T-cell (primary cell): ENCODE data around the gene STRADA. TPM values are rescaled to one million over a fixed set of nuclear protein-coding genes. Genes with fewer than 3 reads are reported as not detected.

Experiments
- ATAC-seq, 4 experiments: fragments of 200-7000 bp in 3 of 4; fragments of 150-1000 bp in 1 of 4; cut with Tn5 transposase; replicated peaks in 1 of 4; 1 replicate in 3 of 4; 2 replicates in 1 of 4; pipeline ENCODE4 v1.10.0; 2021; ENCODE audit warnings: moderate library complexity in 3 of 4, mild to moderate bottlenecking in 2 of 4, moderate number of reproducible peaks in 1 of 4
- CTCF ChIA-PET, 2 donors: fragments of 300-600 bp; sonication (Branson Sonifier 250); formaldehyde crosslinking; loops; one replicate each; lab custom pipeline; 2022; ENCODE audit warnings: antibody characterized with exemption in 2 of 2; lab: Charles Lee
- POLR2A ChIA-PET, 2 donors: fragments of 300-600 bp; sonication (Branson Sonifier 250); formaldehyde crosslinking; loops; one replicate each; lab custom pipeline; 2022; ENCODE audit warnings: antibody characterized with exemption in 2 of 2; lab: Charles Lee
- DNase-seq, 35 experiments: peaks; one replicate each; pipeline versions ENCODE4 v3.0.0 to v3.0.0-alpha.2; 2013 to 2023
- H3K27ac ChIP-seq: one replicate; pipeline ENCODE4 v1.5.1; 2013; ENCODE audit warnings: low read length
- H3K27me3 ChIP-seq, 2 experiments: replicated peaks in 1 of 2; 1 replicate in 1 of 2; 2 replicates in 1 of 2; pipeline versions ENCODE4 v1.6.1 to v1.7.0; 2013; ENCODE audit warnings: low read length in 1 of 2, mixed read lengths in 1 of 2; ENCODE audit not compliant: control insufficient read depth in 2 of 2, insufficient read depth in 2 of 2; ENCODE audit errors: extremely low read depth in 1 of 2
- H3K36me3 ChIP-seq, 2 donors: 1 replicate in 1 of 2; 2 replicates in 1 of 2; pipeline versions ENCODE4 v1.6.1 to v1.7.0; 2013; ENCODE audit warnings: low read length in 1 of 2; ENCODE audit not compliant: control insufficient read depth in 2 of 2, insufficient read depth in 1 of 2; ENCODE audit errors: extremely low read depth in 1 of 2
- H3K4me1 ChIP-seq, 2 experiments: 1 replicate in 1 of 2; 2 replicates in 1 of 2; pipeline versions ENCODE4 v1.6.1 to v1.7.0; 2013; ENCODE audit warnings: low read length in 2 of 2, mixed read lengths in 1 of 2; ENCODE audit not compliant: insufficient read depth in 2 of 2, control insufficient read depth in 1 of 2; ENCODE audit errors: extremely low read depth in 1 of 2
- H3K4me3 ChIP-seq, 2 donors: 1 replicate in 1 of 2; 2 replicates in 1 of 2; pipeline versions ENCODE4 v1.5.1 to v1.7.0; 2013; ENCODE audit warnings: mild to moderate bottlenecking in 2 of 2, low read length in 1 of 2, moderate library complexity in 1 of 2; ENCODE audit not compliant: control insufficient read depth in 1 of 2; ENCODE audit errors: extremely low read depth in 1 of 2
- H3K9me3 ChIP-seq: 2 replicates; pipeline ENCODE4 v1.7.0; 2013
- H3K27ac Mint-ChIP-seq, 2 donors: one replicate each; pipeline ENCODE4 v1.8.0; 2020 to 2021; ENCODE audit warnings: mild to moderate bottlenecking in 2 of 2, mixed read lengths in 2 of 2
- H3K27me3 Mint-ChIP-seq, 2 donors: one replicate each; pipeline ENCODE4 v1.8.0; 2021 to 2022; ENCODE audit warnings: mixed read lengths in 2 of 2
- H3K36me3 Mint-ChIP-seq: one replicate; pipeline ENCODE4 v1.8.0; 2021; ENCODE audit warnings: mixed read lengths
- H3K4me1 Mint-ChIP-seq, 3 donors: one replicate each; pipeline ENCODE4 v1.8.0; 2020 to 2022; ENCODE audit warnings: mixed read lengths in 3 of 3, mild to moderate bottlenecking in 1 of 3
- H3K4me3 Mint-ChIP-seq, 3 donors: one replicate each; pipeline ENCODE4 v1.8.0; 2020 to 2022; ENCODE audit warnings: mild to moderate bottlenecking in 3 of 3, mixed read lengths in 3 of 3, moderate library complexity in 3 of 3
- H3K9me3 Mint-ChIP-seq, 3 donors: one replicate each; pipeline ENCODE4 v1.8.0; 2020 to 2022; ENCODE audit warnings: mixed read lengths in 3 of 3
- WGBS: methylation state at CpG from one replicate; pipeline ENCODE4 v1.1.5; 2013; ENCODE audit warnings: missing lambda C conversion rate; ENCODE audit not compliant: insufficient coverage; 5-methylcytosine and 5-hydroxymethylcytosine counted together
- total RNA-seq, 35 experiments: library from RNA in 6 of 35; stranded (reverse) in 6 of 35; fragments of 120-200 nt in 1 of 35; gene quantifications; one replicate each; pipeline versions ENCODE4 v1.2.1 to v1.2.4 and lab custom pipeline; 2013 to 2026

STRADA gene
- total RNA-seq, 5 donors from 2014 or later (not counting 1 experiment from before 2014, with no cell fraction given): 46.9 to 58.8 (median 48.6) TPM

GRCh38 chr17:63682981-63683380 lies 58.6 kb downstream of the STRADA start:
- H3K4me3 Mint-ChIP-seq: no peak overlapping the region
- DNase-seq (no peak), ATAC-seq (no peak)
- CTCF ChIA-PET: no interaction called here
- H3K27ac ChIP-seq: no peak overlapping the region
- no peaks in the 10 kb centered on the region for H3K9me3 ChIP-seq
- peak overlapping the region in 1 of 2 donors; percentile 75 for H3K27ac Mint-ChIP-seq
- POLR2A ChIA-PET: no interaction called here
- peaks cover 7 to 8% (median 8%) of the 10 kb centered on the region in 3 donors for H3K4me1 Mint-ChIP-seq
- H3K27me3 Mint-ChIP-seq: no peaks in the 10 kb centered on the region
- no peaks in the 10 kb centered on the region for H3K27me3 ChIP-seq
- H3K36me3 ChIP-seq: peaks cover 8 to 77% of the 10 kb centered on the region in 2 donors
- peaks cover 40% of the 10 kb centered on the region for H3K36me3 Mint-ChIP-seq
- no peaks in the 10 kb centered on the region for H3K4me1 ChIP-seq
- no peaks in the 10 kb centered on the region for H3K9me3 Mint-ChIP-seq
- no peak overlapping the region for H3K4me3 ChIP-seq

GRCh38 chr17:63682441-63682840 lies 59.2 kb downstream of the STRADA start:
- ChIA-PET CTCF (no interaction called here), POLR2A (interaction anchor here in 1 of 2 donors (1.4 kb wide), 1 partner anchor 11 kb away, joined by 7 read pairs; no protein-coding TSS in a partner anchor)
- Histone ChIP-seq H3K27ac (no peak overlapping the region), H3K4me1 (no peaks in the 10 kb centered on the region), H3K27me3 (no peaks in the 10 kb centered on the region), H3K9me3 (no peaks in the 10 kb centered on the region), H3K36me3 (peaks cover 8 to 79% of the 10 kb centered on the region in 2 donors), H3K4me3 (no peak overlapping the region)
- no peaks in the 10 kb centered on the region for H3K9me3 Mint-ChIP-seq
- H3K27ac Mint-ChIP-seq: peak overlapping the region in 1 of 2 donors; percentile 55
- ATAC-seq (no peak), DNase-seq (no peak)
- WGBS: 100% methylated on average over 1 of the region's 1 CpG
- H3K27me3 Mint-ChIP-seq: no peaks in the 10 kb centered on the region
- H3K4me1 Mint-ChIP-seq: peaks cover 7 to 8% (median 8%) of the 10 kb centered on the region in 3 donors
- peaks cover 39% of the 10 kb centered on the region for H3K36me3 Mint-ChIP-seq
- no peak overlapping the region for H3K4me3 Mint-ChIP-seq

- H3K4me1 ChIP-seq: no peaks in the 10 kb centered on the region
- Mint-ChIP-seq H3K9me3 (no peaks in the 10 kb centered on the region), H3K27me3 (no peaks in the 10 kb centered on the region), H3K27ac (peak overlapping the region in 1 of 2 donors; percentile 31), H3K36me3 (peaks cover 46% of the 10 kb centered on the region), H3K4me3 (no peak overlapping the region), H3K4me1 (peaks cover 7 to 8% (median 8%) of the 10 kb centered on the region in 3 donors)
- no peak for ATAC-seq
- no peaks in the 10 kb centered on the region for H3K27me3 ChIP-seq
- CTCF ChIA-PET: interaction anchor here in 1 of 2 donors (0.6 kb wide), 3 partner anchors 67 to 213 kb away, joined by 3 to 6 read pairs (median 3); no protein-coding TSS in a partner anchor
- 93% methylated on average over 2 of the region's 8 CpGs for WGBS
- H3K4me3 ChIP-seq: no peak overlapping the region
- no peak for DNase-seq
- no peaks in the 10 kb centered on the region for H3K9me3 ChIP-seq
- H3K36me3 ChIP-seq: peaks cover 8 to 86% of the 10 kb centered on the region in 2 donors
- POLR2A ChIA-PET: interaction anchor here in 1 of 2 donors (0.6 to 1.4 kb wide), 2 partner anchors 12 to 1622 kb away, joined by 3 to 7 read pairs; no protein-coding TSS in a partner anchor
- no peak overlapping the region for H3K27ac ChIP-seq
These were observed 60.1 kb downstream of the STRADA start for GRCh38 chr17:63681530-63681929.

- Histone ChIP-seq H3K4me3 (no peak overlapping the region), H3K4me1 (no peaks in the 10 kb centered on the region), H3K27me3 (no peaks in the 10 kb centered on the region), H3K9me3 (no peaks in the 10 kb centered on the region), H3K36me3 (peaks cover 8 to 87% of the 10 kb centered on the region in 2 donors), H3K27ac (no peak overlapping the region)
- Mint-ChIP-seq H3K36me3 (peaks cover 41% of the 10 kb centered on the region), H3K4me3 (no peak overlapping the region), H3K4me1 (peaks cover 8 to 11% (median 10%) of the 10 kb centered on the region in 3 donors), H3K27ac (peak overlapping the region in 1 of 2 donors; percentile 63), H3K27me3 (no peaks in the 10 kb centered on the region), H3K9me3 (no peaks in the 10 kb centered on the region)
- ATAC-seq (no peak), DNase-seq (no peak)
- WGBS: no CpG with 5 or more reads among the region's 1 CpG
- ChIA-PET POLR2A (interaction anchor here (0.6 to 1.0 kb wide), 3 partner anchors 32 to 1622 kb away, joined by 3 to 5 read pairs (median 3); no protein-coding TSS in a partner anchor), CTCF (interaction anchor here in 1 of 2 donors (1.5 kb wide), 1 partner anchor 29 kb away, joined by 4 read pairs; no protein-coding TSS in a partner anchor)
These were observed 60.9 kb downstream of the STRADA start for GRCh38 chr17:63680700-63681099.

GRCh38 chr17:63679214-63679613 lies 62.4 kb downstream of the STRADA start:
- H3K4me3 Mint-ChIP-seq: no peak overlapping the region
- no peaks in the 10 kb centered on the region for H3K27me3 ChIP-seq
- H3K27ac ChIP-seq: no peak overlapping the region
- H3K36me3 ChIP-seq: peaks cover 8 to 81% of the 10 kb centered on the region in 2 donors
- POLR2A ChIA-PET: no interaction called here
- peaks cover 17 to 20% (median 18%) of the 10 kb centered on the region in 3 donors for H3K4me1 Mint-ChIP-seq
- WGBS: 100% methylated on average over 2 of the region's 5 CpGs
- peaks cover 42% of the 10 kb centered on the region for H3K36me3 Mint-ChIP-seq
- H3K27ac Mint-ChIP-seq: no peak overlapping the region
- H3K4me3 ChIP-seq: no peak overlapping the region
- H3K27me3 Mint-ChIP-seq: no peaks in the 10 kb centered on the region
- H3K9me3 Mint-ChIP-seq: no peaks in the 10 kb centered on the region
- no peak for DNase-seq
- H3K9me3 ChIP-seq: no peaks in the 10 kb centered on the region
- H3K4me1 ChIP-seq: no peaks in the 10 kb centered on the region
- CTCF ChIA-PET: interaction anchor here (0.6 to 1.5 kb wide), 2 partner anchors 31 to 52 kb away, joined by 3 to 4 read pairs; no protein-coding TSS in a partner anchor
- ATAC-seq: no peak

GRCh38 chr17:63676584-63676983 lies 65.0 kb downstream of the STRADA start:
- Histone ChIP-seq H3K4me3 (no peak overlapping the region), H3K36me3 (peaks cover 3 to 76% of the 10 kb centered on the region in 2 donors), H3K27ac (no peak overlapping the region), H3K9me3 (no peaks in the 10 kb centered on the region), H3K27me3 (no peaks in the 10 kb centered on the region), H3K4me1 (no peaks in the 10 kb centered on the region)
- peak overlapping the region in 1 of 2 donors; percentile 73 for H3K27ac Mint-ChIP-seq
- ATAC-seq: no peak
- WGBS: 57% methylated on average over 1 of the region's 3 CpGs
- no peak overlapping the region for H3K4me3 Mint-ChIP-seq
- H3K27me3 Mint-ChIP-seq: no peaks in the 10 kb centered on the region
- peaks cover 34% of the 10 kb centered on the region for H3K36me3 Mint-ChIP-seq
- H3K9me3 Mint-ChIP-seq: no peaks in the 10 kb centered on the region
- DNase-seq: no peak
- H3K4me1 Mint-ChIP-seq: peaks cover 23 to 30% (median 28%) of the 10 kb centered on the region in 3 donors
- CTCF ChIA-PET: no interaction called here
- POLR2A ChIA-PET: interaction anchor here in 1 of 2 donors (0.7 kb wide), 1 partner anchor 428 kb away, joined by 3 read pairs; no protein-coding TSS in a partner anchor
